GM12878 (cell line): Measurements from ENCODE around the gene C15orf40. TPM values are rescaled to one million over a fixed set of nuclear protein-coding genes. Genes with fewer than 3 reads are reported as not detected.

ENCODE experiments used
- ATAC-seq: fragments of 200-7000 bp; cut with Tn5 transposase; 3 replicates; pipeline ENCODE4 v1.9.1; 2020; ENCODE audit warnings: mild to moderate bottlenecking, moderate library complexity
- BruUV-seq: library from RNA; stranded (reverse); fragments of 400-500 nt; replicated peaks from 2 replicates; lab custom pipeline; 2021; lab: Mats Ljungman, UMichigan
- CTCF ChIA-PET: fragments of 300-600 bp; sonication (Branson Sonifier 250); formaldehyde crosslinking; extraction: SDS; loops from one replicate; lab custom pipeline; 2021; ENCODE audit warnings: inconsistent platforms; lab: Yijun Ruan, JAX
- POLR2A ChIA-PET: fragments of 350-600 bp; formaldehyde crosslinking; extraction: SDS; loops from one replicate; lab custom pipeline; 2021; ENCODE audit warnings: inconsistent platforms; lab: Charles Lee
- RAD21 ChIA-PET: fragments of 300-600 bp; sonication (Branson Sonifier 250); formaldehyde crosslinking; loops from one replicate; lab custom pipeline; 2023; ENCODE audit warnings: antibody characterized with exemption; ENCODE audit not compliant: unreplicated experiment; lab: Charles Lee
- SMC1A ChIA-PET: fragments of 300-600 bp; sonication (Branson Sonifier 250); formaldehyde crosslinking; loops from one replicate; lab custom pipeline; 2023; ENCODE audit not compliant: unreplicated experiment, uncharacterized antibody; lab: Charles Lee
- DNase-seq: peaks from one replicate; pipeline ENCODE4 v3.0.0-alpha.2; 2011; ENCODE audit warnings: low read depth, low spot score
- FAIRE-seq: peaks from 3 replicates; lab custom pipeline; 2011; peaks lifted over from hg19 to GRCh38; lab: Jason Lieb, UNC
- H2AFZ ChIP-seq: 2 replicates; pipeline ENCODE4 v1.6.0; 2011; ENCODE audit warnings: low read depth, low read length, control low read depth; ENCODE audit not compliant: control insufficient read depth
- H3K27ac ChIP-seq: 2 replicates; pipeline ENCODE4 v1.5.1; 2011; ENCODE audit warnings: control low read depth; ENCODE audit not compliant: control insufficient read depth, insufficient read depth
- H3K27me3 ChIP-seq, 2 experiments: replicated peaks in 1 of 2; 2 replicates each; pipeline versions ENCODE4 v1.6.0 to v1.6.1; 2011; ENCODE audit warnings: low read length in 1 of 2; ENCODE audit not compliant: control insufficient read depth in 2 of 2, insufficient read depth in 2 of 2
- H3K36me3 ChIP-seq, 2 experiments: 2 replicates each; pipeline ENCODE4 v1.5.1; 2011; ENCODE audit warnings: low read length in 1 of 2; ENCODE audit not compliant: control insufficient read depth in 2 of 2, insufficient read depth in 2 of 2
- H3K4me1 ChIP-seq: 2 replicates; pipeline ENCODE4 v1.6.1; 2011; ENCODE audit warnings: mild to moderate bottlenecking, low read length, moderate library complexity, mixed read lengths; ENCODE audit not compliant: control insufficient read depth, insufficient read depth
- H3K4me2 ChIP-seq: 2 replicates; pipeline ENCODE4 v1.6.0; 2011; ENCODE audit warnings: control low read depth; ENCODE audit not compliant: control insufficient read depth, insufficient read depth
- H3K4me3 ChIP-seq: fragments of 200-600 bp; sonication (generic); 2 replicates; pipeline ENCODE4 v1.5.1; 2016
- H3K79me2 ChIP-seq: 2 replicates; pipeline ENCODE4 v1.6.0; 2011; ENCODE audit warnings: low read length; ENCODE audit not compliant: control insufficient read depth, insufficient read depth
- H3K9ac ChIP-seq: 2 replicates; pipeline ENCODE4 v1.8.0; 2011; ENCODE audit warnings: low read length, control low read depth, mixed read lengths; ENCODE audit not compliant: control insufficient read depth, insufficient read depth
- H3K9me3 ChIP-seq: replicated peaks from 3 replicates; pipeline ENCODE4 v1.5.1; 2011; ENCODE audit warnings: mild to moderate bottlenecking, low read length; ENCODE audit not compliant: control insufficient read depth, insufficient read depth
- H4K20me1 ChIP-seq: 2 replicates; pipeline ENCODE4 v1.6.0; 2011; ENCODE audit not compliant: control insufficient read depth, insufficient read depth
- BCL3 ChIP-seq: IDR thresholded peaks from 2 replicates; pipeline ENCODE4 v1.6.1; 2011; ENCODE audit warnings: borderline replicate concordance, low read depth, mild to moderate bottlenecking, moderate library complexity, low read length; ENCODE audit not compliant: insufficient read depth, poor library complexity, severe bottlenecking
- BHLHE40 ChIP-seq, 2 experiments: fragments of 450-650 bp in 1 of 2; IDR thresholded peaks; 2 replicates each; pipeline ENCODE4 v1.6.1; 2011 to 2017; ENCODE audit warnings: low read depth in 2 of 2, borderline replicate concordance in 1 of 2, improper control_type of control experiment in 1 of 2, low read length in 1 of 2, mild to moderate bottlenecking in 1 of 2
- CEBPZ ChIP-seq: fragments of 150-350 bp; IDR thresholded peaks from 2 replicates; pipeline ENCODE4 v1.6.1; 2016; ENCODE audit warnings: low read depth, low read length
- CHD1 ChIP-seq: IDR thresholded peaks from 2 replicates; pipeline ENCODE4 v1.6.1; 2012; ENCODE audit warnings: low read depth, low read length, improper control_type of control experiment
- EZH2 ChIP-seq: IDR thresholded peaks from 2 replicates; pipeline ENCODE4 v1.6.1; 2012; ENCODE audit warnings: low read depth, mild to moderate bottlenecking, control low read depth, inconsistent platforms, low read length, borderline replicate concordance; ENCODE audit not compliant: control insufficient read depth
- HDAC6 ChIP-seq: fragments of 200-600 bp; sonication (generic); IDR thresholded peaks from one replicate; pipeline ENCODE4 v1.8.0; 2017; ENCODE audit warnings: antibody characterized with exemption; ENCODE audit not compliant: unreplicated experiment
- KDM1A ChIP-seq: fragments of 200-600 bp; sonication (generic); IDR thresholded peaks from 2 replicates; pipeline ENCODE4 v1.6.1; 2016; ENCODE audit warnings: borderline replicate concordance
- POU2F2 ChIP-seq: IDR thresholded peaks from 3 replicates; pipeline ENCODE4 v1.6.1; 2011; ENCODE audit warnings: low read depth, mild to moderate bottlenecking, low read length, borderline replicate concordance
- RAD21 ChIP-seq: IDR thresholded peaks from 2 replicates; pipeline ENCODE4 v1.6.1; 2011; ENCODE audit warnings: mild to moderate bottlenecking, low read depth, low read length, moderate library complexity; ENCODE audit not compliant: insufficient read depth
- SP1 ChIP-seq: IDR thresholded peaks from one replicate; pipeline ENCODE4 v1.6.1; 2011; ENCODE audit warnings: low read depth, low read length
- SUPT20H ChIP-seq: IDR thresholded peaks from 2 replicates; pipeline ENCODE4 v1.6.1; 2011; ENCODE audit warnings: low read depth, mild to moderate bottlenecking, low read length, moderate library complexity, borderline replicate concordance; ENCODE audit not compliant: control insufficient read depth
- WRNIP1 ChIP-seq: IDR thresholded peaks from 2 replicates; pipeline ENCODE4 v1.6.1; 2011; ENCODE audit warnings: low read depth, low read length, improper control_type of control experiment, borderline replicate concordance
- ZNF592 ChIP-seq: fragments of 450-650 bp; IDR thresholded peaks from 2 replicates; pipeline ENCODE4 v1.6.1; 2017; ENCODE audit warnings: mild to moderate bottlenecking, moderate library complexity
- ZNF622 ChIP-seq: fragments of 450-650 bp; IDR thresholded peaks from 2 replicates; pipeline ENCODE4 v1.6.1; 2017; ENCODE audit warnings: mild to moderate bottlenecking, inconsistent platforms
- WGBS: methylation state at CpG from one replicate; pipeline ENCODE4 v1.1.6; 2016; ENCODE audit warnings: low lambda C conversion rate; ENCODE audit not compliant: insufficient replicate concordance, insufficient coverage; ENCODE audit errors: missing lambda C conversion rate; 5-methylcytosine and 5-hydroxymethylcytosine counted together
- in situ Hi-C: fragments of 300-500 bp; cut with MboI; formaldehyde crosslinking; loops from 9 replicates; pipeline ENCODE4 v1.14.3; 2018; ENCODE audit warnings: mixed read lengths
- intact Hi-C: fragments of 100-400 bp; cut with micrococcal nuclease; formaldehyde crosslinking; loops from one replicate; pipeline ENCODE4 v1.14.2; 2022; ENCODE audit not compliant: unreplicated experiment
- polyA plus RNA-seq, 11 experiments: library from polyadenylated mRNA; depleted of rRNA in 4 of 11; unstranded in 6 of 11; stranded (reverse) in 5 of 11; fragments of >200 nt; fragmentation: Nextera tagmentation in 4 of 11; fragmentation: Illumina TruSeq in 1 of 11; extraction: Ambion mirVana in 4 of 11; extraction: Trizol in 1 of 11; gene quantifications; 1 replicate in 1 of 11; 2 replicates in 10 of 11; pipeline versions ENCODE4 v1.2.1 to v1.2.3, GENCODE V29; 2011 to 2016; ENCODE audit warnings: inconsistent platforms in 2 of 11, missing spikeins in 2 of 11, low read depth in 1 of 11
- total RNA-seq, 4 experiments: library from RNA; depleted of rRNA in 3 of 4; stranded (reverse); fragments of >200 nt in 3 of 4; fragmentation: Illumina TruSeq in 1 of 4; extraction: Trizol in 1 of 4; gene quantifications; 2 replicates each; pipeline versions ENCODE4 v1.2.1 to v1.2.3, GENCODE V29; 2013 to 2021

C15orf40 gene
- total and polyA plus RNA-seq, 10 of the 15 experiments (the other 5 are each of a cell fraction or from before 2014, with no cell fraction given), result 21.3 to 70.0 (median 31.8) TPM

- no peaks in the 10 kb centered on the region for H4K20me1 ChIP-seq
- H3K4me1 ChIP-seq, result no peaks in the 10 kb centered on the region
- 92% methylated on average over 1 of the region's 1 CpG for WGBS
- no peak overlapping the region for H3K4me2 ChIP-seq
- DNase-seq (no peak), FAIRE-seq (no peak), ATAC-seq (no peak)
- H3K9ac ChIP-seq, result no peak overlapping the region
- RAD21 ChIA-PET, result no interaction called here
- no peaks in the 10 kb centered on the region for H3K9me3 ChIP-seq
- POLR2A ChIA-PET, result no interaction called here
- in situ Hi-C loops, result no loop called here
- no peak overlapping the region for H2AFZ ChIP-seq
- no peaks in the 10 kb centered on the region for H3K27me3 ChIP-seq
- SMC1A ChIA-PET, result no interaction called here
- no TSS peak for BruUV-seq
- intact Hi-C loops, result no loop called here
- no peak overlapping the region for H3K27ac ChIP-seq
- no peak overlapping the region for H3K4me3 ChIP-seq
- no peaks in the 10 kb centered on the region for H3K79me2 ChIP-seq
- CTCF ChIA-PET, result no interaction called here
- H3K36me3 ChIP-seq, result no peaks in the 10 kb centered on the region
- TF ChIP-seq ZNF622 (no peak), KDM1A (no peak), CEBPZ (no peak), CHD1 (no peak), EZH2 (no peak), POU2F2 (no peak), ZNF592 (no peak), BHLHE40 (IDR thresholded peaks at IDR 0.05; ENCODE audit: borderline replicate concordance in 1 of 2, low read depth in 2 of 2, low read length in 1 of 2) (no peak), RAD21 (no peak), WRNIP1 (no peak), SP1 (no peak), SUPT20H (no peak), BCL3 (no peak), HDAC6 (no peak)
Measured at GRCh38 chr15:82979726-82980125, 31.7 kb downstream of the C15orf40 start.
